Activated CD4-positive, alpha-beta T cell treated with anti-CD3 and anti-CD28 coated beads for 48 hours (primary cell): ENCODE results near the gene MAPT.
"Not testable (repeated sequence)": the region's sequence is repeated elsewhere in the genome, so short reads cannot be mapped to it uniquely, and the experiment has no call there.

Experiments
- DNase-seq: peaks from one replicate; pipeline ENCODE4 v3.0.0-alpha.2; 2020

MAPT gene

GRCh38 chr17:45956746-45957145 lies 62.4 kb downstream of the MAPT start:
- DNase-seq, result not testable (repeated sequence)

DNA sequence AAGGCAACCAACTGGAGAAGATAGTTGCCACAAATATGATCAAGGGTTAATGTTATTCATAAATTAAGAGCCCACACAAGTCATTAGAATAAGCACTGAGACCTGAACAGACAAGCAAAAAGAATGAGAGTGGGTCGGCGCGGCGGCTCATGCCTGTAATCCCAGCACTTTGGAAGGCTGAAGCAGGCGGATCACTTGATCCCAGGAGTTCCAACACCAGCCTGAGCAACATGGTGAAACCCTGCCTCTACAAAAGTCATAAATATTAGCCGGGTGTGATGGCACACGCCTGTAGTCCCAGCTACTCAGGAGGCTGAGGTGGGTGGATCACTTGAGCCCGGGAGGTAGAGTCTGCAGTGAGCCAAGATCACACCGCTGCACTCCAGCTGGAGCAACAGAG lies 64.0 kb downstream of the MAPT start:
- no peak for DNase-seq

GRCh38 chr17:45958994-45959665 lies 64.8 kb downstream of the MAPT start:
- no peak for DNase-seq

DNA sequence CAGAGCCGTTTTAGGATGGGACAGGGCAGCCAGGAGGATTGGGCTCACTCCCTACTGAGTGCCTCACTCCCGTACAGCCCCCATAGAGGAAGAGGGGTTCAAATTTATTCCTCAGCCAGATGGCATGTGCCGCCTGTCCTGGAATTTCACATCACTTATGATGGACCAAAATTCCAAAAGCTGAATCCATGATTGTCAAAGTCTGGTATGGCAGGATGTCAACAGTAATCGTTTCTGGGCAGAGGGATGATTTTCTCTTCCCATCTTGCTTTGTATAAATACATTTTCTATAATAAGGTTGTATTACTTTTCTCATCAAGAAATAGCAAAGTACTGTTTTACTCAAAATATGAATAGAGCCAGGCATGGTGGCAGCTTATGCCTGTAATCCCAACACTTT lies 66.0 kb downstream of the MAPT start:
- no peak for DNase-seq

GRCh38 chr17:45961206-45961605 lies 66.9 kb downstream of the MAPT start:
- no peak for DNase-seq

- DNase-seq, result no peak
Measured at GRCh38 chr17:45962221-45962972, 68.0 kb downstream of the MAPT start.

DNA sequence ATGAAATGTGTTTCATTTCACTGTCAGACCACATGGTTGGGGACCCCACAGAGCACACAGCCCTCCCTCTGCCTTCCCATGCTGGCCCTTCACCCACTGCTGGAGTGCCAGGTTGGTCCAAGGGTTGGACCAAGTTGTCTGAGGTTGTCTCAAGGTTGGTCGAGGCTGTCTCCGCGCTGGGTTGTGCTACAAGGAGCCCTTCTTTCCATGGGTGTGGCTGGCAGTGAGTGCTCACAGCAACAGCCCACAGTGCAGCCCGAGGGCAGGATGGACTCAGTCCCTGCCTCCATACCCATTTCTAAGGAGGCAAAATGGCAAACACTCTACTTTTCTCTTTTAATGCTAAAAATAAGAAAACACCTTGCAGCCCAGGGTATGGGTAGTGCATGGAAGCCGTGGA lies 68.9 kb downstream of the MAPT start:
- no peak for DNase-seq

- DNase-seq, result no peak
Measured at GRCh38 chr17:45963889-45964288, 69.5 kb downstream of the MAPT start.

DNA sequence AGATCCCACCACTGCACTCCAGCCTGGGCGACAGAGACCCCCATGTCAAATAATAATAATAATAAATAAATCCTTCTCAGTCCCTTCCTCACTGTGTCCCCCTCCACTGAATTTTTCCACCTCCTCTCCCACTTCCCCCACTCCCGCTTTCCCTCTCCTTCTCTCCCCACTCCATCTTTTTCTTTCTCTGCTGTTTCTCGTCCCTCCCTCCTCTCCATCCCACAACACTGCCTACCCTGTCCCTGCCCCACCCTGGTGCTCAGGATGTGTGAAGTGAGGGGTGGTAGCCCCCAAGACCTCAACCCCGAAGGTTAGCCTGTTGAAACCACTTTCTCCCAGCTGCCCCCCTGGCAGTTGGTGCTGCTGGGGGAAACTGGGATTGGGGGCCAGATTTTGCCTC lies 70.3 kb downstream of the MAPT start:
- DNase-seq, result no peak

- no peak for DNase-seq
Measured at GRCh38 chr17:45965812-45966211, 71.5 kb downstream of the MAPT start.

DNA sequence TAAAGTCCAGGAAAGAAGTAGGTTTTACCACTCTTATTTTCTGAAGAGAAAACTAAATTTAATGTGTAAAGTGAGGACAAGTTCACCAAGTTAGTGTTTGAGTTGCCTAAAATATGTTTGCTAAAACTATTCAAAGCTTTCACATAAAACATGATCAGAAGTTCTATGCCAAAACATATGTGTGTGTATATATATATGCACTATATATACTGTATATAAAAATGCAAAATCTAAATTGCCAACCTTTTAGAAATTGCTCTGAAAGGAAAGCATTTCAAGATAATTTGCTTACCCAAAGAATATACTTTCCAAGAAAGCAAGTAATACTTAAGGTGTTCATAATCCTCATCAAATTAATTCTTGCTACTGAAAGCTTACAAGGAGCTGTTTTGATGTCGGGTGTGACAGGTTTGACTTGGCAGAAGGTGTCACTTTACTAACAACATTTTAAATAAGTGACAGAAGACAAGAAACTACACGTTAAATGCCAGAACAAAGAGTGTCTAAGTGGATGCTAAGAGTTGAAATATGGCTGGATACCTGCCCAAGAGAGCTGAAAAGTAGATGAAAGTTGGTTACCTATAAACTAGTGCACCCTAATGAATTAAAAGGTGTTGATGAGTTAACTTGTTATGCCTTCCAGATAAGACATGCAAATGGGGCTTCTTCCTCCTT lies 72.4 kb downstream of the MAPT start:
- no peak for DNase-seq

DNA sequence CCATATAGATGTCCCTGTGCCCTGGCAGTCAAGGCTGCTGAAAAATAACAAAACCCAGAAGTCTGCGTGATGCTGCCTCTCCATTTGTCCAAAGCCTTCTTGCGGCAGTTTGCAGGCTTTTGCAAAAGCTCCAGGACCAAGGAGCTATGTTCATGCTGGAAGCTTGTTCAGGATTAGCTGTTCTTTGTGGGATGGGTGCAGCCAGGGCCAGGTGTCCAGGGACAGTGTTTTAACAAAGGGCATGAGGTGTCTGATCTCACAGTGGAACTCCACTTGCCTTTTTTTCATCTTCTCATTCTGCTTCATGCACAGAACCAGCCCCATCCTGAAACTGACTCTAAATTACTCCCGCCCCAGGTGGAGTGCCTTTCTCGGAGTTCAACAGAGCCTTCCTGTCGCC lies 73.0 kb downstream of the MAPT start:
- DNase-seq, result no peak

DNA sequence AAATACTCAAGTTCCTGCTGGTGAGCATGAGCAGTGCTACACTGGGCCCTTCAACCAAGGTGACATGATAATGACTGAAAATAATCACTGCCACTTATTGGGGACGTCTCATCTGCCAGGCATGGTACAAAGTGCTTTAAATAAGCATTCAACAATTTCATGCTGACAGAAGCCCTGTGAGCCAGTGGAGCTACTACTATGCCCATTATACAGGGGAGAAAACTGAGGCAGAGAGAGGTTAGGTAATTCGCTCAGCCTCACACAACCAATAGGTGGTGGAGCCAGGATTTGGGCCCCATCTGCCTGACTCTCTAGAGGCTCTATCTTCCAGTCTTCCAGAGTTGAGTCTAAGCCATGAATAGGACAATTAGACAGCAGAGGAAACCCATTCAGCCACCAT lies 74.4 kb downstream of the MAPT start:
- no peak for DNase-seq

DNA sequence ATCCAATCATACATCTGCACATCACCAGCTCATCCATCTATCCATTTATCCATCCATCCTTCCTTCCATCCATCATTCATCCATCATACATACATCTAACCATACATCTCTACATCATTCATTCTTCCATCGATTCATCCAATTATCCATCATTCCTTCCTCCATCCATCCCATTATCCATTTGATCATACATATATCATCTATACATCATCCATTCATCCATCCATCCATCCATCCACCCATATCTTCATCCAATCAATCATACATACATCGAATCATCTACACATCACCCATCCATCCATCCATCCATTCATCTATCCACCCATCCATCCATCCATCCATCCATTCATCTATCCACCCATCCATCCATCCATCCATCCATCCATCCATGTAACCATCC lies 75.4 kb downstream of the MAPT start:
- DNase-seq, result no peak

DNA sequence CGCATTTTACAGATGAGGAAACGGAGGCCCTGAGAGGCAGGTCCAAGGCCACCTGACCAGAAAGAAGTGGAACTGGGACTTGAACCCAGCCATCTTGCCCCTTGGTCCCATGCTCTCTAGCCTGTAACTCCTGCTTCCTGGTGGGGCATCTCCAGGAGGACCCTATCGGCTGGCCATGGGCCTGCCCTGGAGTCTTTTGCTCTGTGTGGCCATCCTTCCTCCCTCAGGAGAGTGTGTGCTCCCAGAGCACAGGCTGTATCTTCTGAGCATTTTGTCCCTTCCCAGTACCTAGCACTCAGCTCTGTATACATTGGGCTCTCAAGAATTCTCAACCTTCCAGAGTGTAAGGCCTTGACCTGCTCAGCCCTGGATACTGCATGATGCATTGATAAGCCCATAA lies 76.3 kb downstream of the MAPT start:
- DNase-seq, result no peak

DNA sequence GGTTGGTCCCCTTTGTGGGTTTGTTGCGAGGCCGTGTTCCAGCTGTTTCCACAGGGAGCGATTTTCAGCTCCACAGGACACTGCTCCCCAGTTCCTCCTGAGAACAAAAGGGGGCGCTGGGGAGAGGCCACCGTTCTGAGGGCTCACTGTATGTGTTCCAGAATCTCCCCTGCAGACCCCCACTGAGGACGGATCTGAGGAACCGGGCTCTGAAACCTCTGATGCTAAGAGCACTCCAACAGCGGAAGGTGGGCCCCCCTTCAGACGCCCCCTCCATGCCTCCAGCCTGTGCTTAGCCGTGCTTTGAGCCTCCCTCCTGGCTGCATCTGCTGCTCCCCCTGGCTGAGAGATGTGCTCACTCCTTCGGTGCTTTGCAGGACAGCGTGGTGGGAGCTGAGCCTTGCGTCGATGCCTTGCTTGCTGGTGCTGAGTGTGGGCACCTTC lies 77.4 kb downstream of the MAPT start:
- no peak for DNase-seq

GRCh38 chr17:45972531-45972930 lies 78.2 kb downstream of the MAPT start:
- DNase-seq, result no peak

GRCh38 chr17:45973099-45973780 lies 78.9 kb downstream of the MAPT start:
- no peak for DNase-seq

DNA sequence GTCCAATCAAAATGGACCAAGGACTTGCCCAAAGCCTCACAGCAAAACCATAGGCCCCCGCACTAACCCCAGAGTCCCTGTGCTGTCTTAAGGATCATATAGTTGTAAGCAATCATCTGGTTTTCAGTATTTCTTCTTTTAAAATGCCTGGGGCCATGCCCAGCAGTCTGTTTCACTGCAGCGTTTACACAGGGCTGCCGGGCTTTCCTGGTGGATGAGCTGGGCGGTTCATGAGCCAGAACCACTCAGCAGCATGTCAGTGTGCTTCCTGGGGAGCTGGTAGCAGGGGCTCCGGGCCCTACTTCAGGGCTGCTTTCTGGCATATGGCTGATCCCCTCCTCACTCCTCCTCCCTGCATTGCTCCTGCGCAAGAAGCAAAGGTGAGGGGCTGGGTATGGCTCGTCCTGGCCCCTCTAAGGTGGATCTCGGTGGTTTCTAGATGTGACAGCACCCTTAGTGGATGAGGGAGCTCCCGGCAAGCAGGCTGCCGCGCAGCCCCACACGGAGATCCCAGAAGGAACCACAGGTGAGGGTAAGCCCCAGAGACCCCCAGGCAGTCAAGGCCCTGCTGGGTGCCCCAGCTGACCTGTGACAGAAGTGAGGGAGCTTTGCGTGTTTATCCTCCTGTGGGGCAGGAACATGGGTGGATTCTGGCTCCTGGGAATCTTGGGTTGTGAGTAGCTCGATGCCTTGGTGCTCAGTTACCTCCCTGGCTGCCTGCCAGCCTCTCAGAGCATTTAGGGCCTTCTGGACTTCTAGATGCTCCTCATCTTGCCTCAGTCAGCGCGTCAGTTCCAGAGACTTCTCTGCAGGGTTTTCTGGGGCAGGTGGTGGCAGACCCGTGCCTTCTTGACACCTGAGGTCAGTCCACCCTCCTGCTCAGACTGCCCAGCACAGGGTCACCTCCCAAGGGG lies 79.8 kb downstream of the MAPT start:
- DNase-seq, result no peak

- no peak for DNase-seq
Measured at GRCh38 chr17:45974916-45975630, 80.7 kb downstream of the MAPT start.

GRCh38 chr17:45975640-45976295 lies 81.4 kb downstream of the MAPT start:
- no peak for DNase-seq
